HepG2 (cell line): ENCODE results near the gene IRS1. TPM values are rescaled to one million over a fixed set of nuclear protein-coding genes. Genes with fewer than 3 reads are reported as not detected.
A peak's percentile ranks its signal among the peaks of the same experiment; 100 is the strongest.

Experiments
- ARNT ChIP-seq: fragments of 450-650 bp; IDR thresholded peaks from 2 replicates; pipeline ENCODE4 v1.6.1; 2017
- CBX5 ChIP-seq: sonication (generic); formaldehyde crosslinking; IDR thresholded peaks from 2 replicates; pipeline ENCODE4 v1.4.0; 2020; ENCODE audit warnings: missing genetic modification reagents, borderline replicate concordance
- FOSL2 ChIP-seq: sonication (generic); formaldehyde crosslinking; IDR thresholded peaks from 2 replicates; pipeline ENCODE4 v1.4.0; 2020; ENCODE audit warnings: missing genetic modification reagents
- GLI4 ChIP-seq: sonication (generic); formaldehyde crosslinking; IDR thresholded peaks from 2 replicates; pipeline ENCODE4 v1.5.1; 2020; ENCODE audit warnings: missing genetic modification reagents, mild to moderate bottlenecking, moderate library complexity, borderline replicate concordance
- MXD4 ChIP-seq: IDR thresholded peaks from 2 replicates; pipeline ENCODE4 v1.6.1; 2016; ENCODE audit warnings: mild to moderate bottlenecking, missing biosample characterization, missing genetic modification reagents
- SMYD3 ChIP-seq: sonication (generic); formaldehyde crosslinking; IDR thresholded peaks from 2 replicates; pipeline ENCODE4 v1.8.1; 2023; ENCODE audit warnings: mild to moderate bottlenecking, missing genetic modification reagents
- SP140L ChIP-seq: sonication (generic); formaldehyde crosslinking; IDR thresholded peaks from 2 replicates; pipeline ENCODE4 v1.4.0; 2020; ENCODE audit warnings: missing genetic modification reagents, borderline replicate concordance
- ZBTB46 ChIP-seq: sonication (generic); formaldehyde crosslinking; IDR thresholded peaks from 2 replicates; pipeline ENCODE4 v1.4.0; 2020; ENCODE audit warnings: mild to moderate bottlenecking, missing genetic modification reagents, borderline replicate concordance
- ZNF274 ChIP-seq: sonication (generic); formaldehyde crosslinking; IDR thresholded peaks from 2 replicates; pipeline ENCODE4 v1.5.1; 2020; ENCODE audit warnings: mild to moderate bottlenecking, missing genetic modification reagents
- ZNF530 ChIP-seq: sonication (generic); formaldehyde crosslinking; IDR thresholded peaks from 2 replicates; pipeline ENCODE4 v1.5.0; 2020; ENCODE audit warnings: low read depth, mild to moderate bottlenecking, missing genetic modification reagents
- ZNF569 ChIP-seq: sonication (generic); formaldehyde crosslinking; IDR thresholded peaks from 2 replicates; pipeline ENCODE4 v1.5.0; 2020; ENCODE audit warnings: mild to moderate bottlenecking, missing genetic modification reagents, moderate library complexity, borderline replicate concordance
- ZNF570 ChIP-seq: sonication (generic); formaldehyde crosslinking; IDR thresholded peaks from 2 replicates; pipeline ENCODE4 v1.4.0; 2020; ENCODE audit warnings: mild to moderate bottlenecking, missing genetic modification reagents, borderline replicate concordance
- ZNF615 ChIP-seq: sonication (generic); formaldehyde crosslinking; IDR thresholded peaks from 2 replicates; pipeline ENCODE4 v1.5.0; 2020; ENCODE audit warnings: mild to moderate bottlenecking, missing genetic modification reagents, borderline replicate concordance
- polyA plus RNA-seq, 8 experiments: library from polyadenylated mRNA; depleted of rRNA in 3 of 8; stranded (reverse) in 7 of 8; unstranded in 1 of 8; fragments of >200 nt; fragmentation: Illumina TruSeq in 4 of 8; extraction: Trizol in 4 of 8; gene quantifications; 2 replicates each; pipeline versions ENCODE4 v1.2.1 to v1.2.3, GENCODE V29; 2011 to 2016; ENCODE audit warnings: low read depth in 4 of 8, missing spikeins in 1 of 8, mixed read lengths in 1 of 8; ENCODE audit not compliant: insufficient read depth in 1 of 8
- total RNA-seq, 5 experiments: library from RNA; depleted of rRNA; stranded (reverse); fragments of >200 nt; fragmentation: Illumina TruSeq; extraction: Trizol; gene quantifications; 2 replicates each; pipeline ENCODE4 v1.2.3, GENCODE V29; 2016; ENCODE audit warnings: low read depth in 1 of 5
- TF ChIP-seq, protein P1 (sequence below): sonication (generic); formaldehyde crosslinking; IDR thresholded peaks from 2 replicates; pipeline ENCODE4 v1.9.0; 2021; ENCODE audit warnings: mild to moderate bottlenecking, missing genetic modification reagents
- TF ChIP-seq, protein P2 (sequence below): sonication (generic); formaldehyde crosslinking; conservative IDR thresholded peaks from 2 replicates; pipeline ENCODE4 v1.8.0; 2022; ENCODE audit warnings: low read depth, missing genetic modification reagents
- TF ChIP-seq, protein P3 (sequence below): sonication (generic); formaldehyde crosslinking; conservative IDR thresholded peaks from 2 replicates; pipeline ENCODE4 v1.4.0; 2020; ENCODE audit warnings: missing genetic modification reagents
- TF ChIP-seq, protein P4 (sequence below): IDR thresholded peaks from 2 replicates; pipeline ENCODE4 v1.6.1; 2016; ENCODE audit warnings: control low read depth

Gene IRS1
- total and polyA plus RNA-seq, 2 of the 13 experiments (the other 11 are each of a cell fraction or from before 2014, with no cell fraction given) = 8.7 to 9.0 TPM

DNA sequence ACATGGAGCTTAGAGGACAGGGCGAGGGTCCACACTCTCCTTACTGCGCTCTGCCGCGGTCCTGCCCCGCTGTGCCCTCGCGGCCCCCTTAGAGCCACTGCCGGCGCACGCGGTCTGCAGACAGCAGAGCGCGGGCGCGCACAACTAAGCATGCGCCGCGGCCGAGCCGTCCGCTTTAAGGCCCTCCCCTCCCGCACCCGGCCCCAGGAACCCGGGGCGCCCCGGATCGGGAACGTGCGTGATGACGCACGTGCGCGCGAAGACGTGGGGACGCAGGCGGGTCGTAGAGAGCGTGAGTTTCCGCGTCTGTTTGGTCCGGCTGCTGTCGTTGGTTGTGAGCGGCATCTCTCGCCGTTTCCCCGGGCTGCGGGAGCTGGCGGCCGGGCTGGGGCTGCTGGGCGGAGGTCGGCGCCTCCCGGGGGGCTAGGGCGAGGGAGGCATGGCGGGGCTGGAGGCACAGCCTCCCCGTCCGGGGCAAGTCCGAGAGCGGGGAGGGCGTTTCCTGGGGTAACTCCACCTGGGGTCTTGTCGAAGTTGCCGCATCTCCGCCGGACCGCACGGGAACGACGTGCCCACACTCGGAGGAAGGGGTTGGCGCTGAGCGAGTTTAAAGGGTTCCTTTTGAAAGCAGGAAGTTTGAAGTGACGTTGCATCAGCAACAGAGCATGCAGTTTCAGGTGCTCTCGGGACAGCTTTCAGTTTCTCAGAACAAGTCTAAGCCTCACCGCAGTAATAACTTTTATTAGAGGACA is 36.4 kb upstream of the IRS1 start, which contains the start of gene RHBDD1 (continued):
- TF ChIP-seq, protein P1, sequence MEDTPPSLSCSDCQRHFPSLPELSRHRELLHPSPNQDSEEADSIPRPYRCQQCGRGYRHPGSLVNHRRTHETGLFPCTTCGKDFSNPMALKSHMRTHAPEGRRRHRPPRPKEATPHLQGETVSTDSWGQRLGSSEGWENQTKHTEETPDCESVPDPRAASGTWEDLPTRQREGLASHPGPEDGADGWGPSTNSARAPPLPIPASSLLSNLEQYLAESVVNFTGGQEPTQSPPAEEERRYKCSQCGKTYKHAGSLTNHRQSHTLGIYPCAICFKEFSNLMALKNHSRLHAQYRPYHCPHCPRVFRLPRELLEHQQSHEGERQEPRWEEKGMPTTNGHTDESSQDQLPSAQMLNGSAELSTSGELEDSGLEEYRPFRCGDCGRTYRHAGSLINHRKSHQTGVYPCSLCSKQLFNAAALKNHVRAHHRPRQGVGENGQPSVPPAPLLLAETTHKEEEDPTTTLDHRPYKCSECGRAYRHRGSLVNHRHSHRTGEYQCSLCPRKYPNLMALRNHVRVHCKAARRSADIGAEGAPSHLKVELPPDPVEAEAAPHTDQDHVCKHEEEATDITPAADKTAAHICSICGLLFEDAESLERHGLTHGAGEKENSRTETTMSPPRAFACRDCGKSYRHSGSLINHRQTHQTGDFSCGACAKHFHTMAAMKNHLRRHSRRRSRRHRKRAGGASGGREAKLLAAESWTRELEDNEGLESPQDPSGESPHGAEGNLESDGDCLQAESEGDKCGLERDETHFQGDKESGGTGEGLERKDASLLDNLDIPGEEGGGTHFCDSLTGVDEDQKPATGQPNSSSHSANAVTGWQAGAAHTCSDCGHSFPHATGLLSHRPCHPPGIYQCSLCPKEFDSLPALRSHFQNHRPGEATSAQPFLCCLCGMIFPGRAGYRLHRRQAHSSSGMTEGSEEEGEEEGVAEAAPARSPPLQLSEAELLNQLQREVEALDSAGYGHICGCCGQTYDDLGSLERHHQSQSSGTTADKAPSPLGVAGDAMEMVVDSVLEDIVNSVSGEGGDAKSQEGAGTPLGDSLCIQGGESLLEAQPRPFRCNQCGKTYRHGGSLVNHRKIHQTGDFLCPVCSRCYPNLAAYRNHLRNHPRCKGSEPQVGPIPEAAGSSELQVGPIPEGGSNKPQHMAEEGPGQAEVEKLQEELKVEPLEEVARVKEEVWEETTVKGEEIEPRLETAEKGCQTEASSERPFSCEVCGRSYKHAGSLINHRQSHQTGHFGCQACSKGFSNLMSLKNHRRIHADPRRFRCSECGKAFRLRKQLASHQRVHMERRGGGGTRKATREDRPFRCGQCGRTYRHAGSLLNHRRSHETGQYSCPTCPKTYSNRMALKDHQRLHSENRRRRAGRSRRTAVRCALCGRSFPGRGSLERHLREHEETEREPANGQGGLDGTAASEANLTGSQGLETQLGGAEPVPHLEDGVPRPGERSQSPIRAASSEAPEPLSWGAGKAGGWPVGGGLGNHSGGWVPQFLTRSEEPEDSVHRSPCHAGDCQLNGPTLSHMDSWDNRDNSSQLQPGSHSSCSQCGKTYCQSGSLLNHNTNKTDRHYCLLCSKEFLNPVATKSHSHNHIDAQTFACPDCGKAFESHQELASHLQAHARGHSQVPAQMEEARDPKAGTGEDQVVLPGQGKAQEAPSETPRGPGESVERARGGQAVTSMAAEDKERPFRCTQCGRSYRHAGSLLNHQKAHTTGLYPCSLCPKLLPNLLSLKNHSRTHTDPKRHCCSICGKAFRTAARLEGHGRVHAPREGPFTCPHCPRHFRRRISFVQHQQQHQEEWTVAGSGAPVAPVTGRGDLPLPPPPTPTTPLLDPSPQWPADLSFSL = no peak
- TF ChIP-seq, protein P2, sequence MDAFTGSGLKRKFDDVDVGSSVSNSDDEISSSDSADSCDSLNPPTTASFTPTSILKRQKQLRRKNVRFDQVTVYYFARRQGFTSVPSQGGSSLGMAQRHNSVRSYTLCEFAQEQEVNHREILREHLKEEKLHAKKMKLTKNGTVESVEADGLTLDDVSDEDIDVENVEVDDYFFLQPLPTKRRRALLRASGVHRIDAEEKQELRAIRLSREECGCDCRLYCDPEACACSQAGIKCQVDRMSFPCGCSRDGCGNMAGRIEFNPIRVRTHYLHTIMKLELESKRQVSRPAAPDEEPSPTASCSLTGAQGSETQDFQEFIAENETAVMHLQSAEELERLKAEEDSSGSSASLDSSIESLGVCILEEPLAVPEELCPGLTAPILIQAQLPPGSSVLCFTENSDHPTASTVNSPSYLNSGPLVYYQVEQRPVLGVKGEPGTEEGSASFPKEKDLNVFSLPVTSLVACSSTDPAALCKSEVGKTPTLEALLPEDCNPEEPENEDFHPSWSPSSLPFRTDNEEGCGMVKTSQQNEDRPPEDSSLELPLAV = no peak; the same call in 1 of the 2 replicates
- TF ChIP-seq ZBTB46 (CRISPR knock-in tag) = no peak
- no peak for TF ChIP-seq SMYD3
- TF ChIP-seq ZNF274 (CRISPR knock-in tag) = peak; percentile 93
- TF ChIP-seq ARNT = no peak
- TF ChIP-seq MXD4 (CRISPR knock-in tag) = peak; percentile 63; the same call in 1 of the 2 replicates
- no peak for TF ChIP-seq ZNF569
- no peak for TF ChIP-seq SP140L (CRISPR knock-in tag)
- no peak for TF ChIP-seq ZNF530 (CRISPR knock-in tag)
- peak; percentile 73; the same call in 1 of the 2 replicates for TF ChIP-seq GLI4 (CRISPR knock-in tag)
- no peak for TF ChIP-seq ZNF615
- TF ChIP-seq CBX5 = no peak; the same call in 1 of the 2 replicates
- TF ChIP-seq, protein P3, sequence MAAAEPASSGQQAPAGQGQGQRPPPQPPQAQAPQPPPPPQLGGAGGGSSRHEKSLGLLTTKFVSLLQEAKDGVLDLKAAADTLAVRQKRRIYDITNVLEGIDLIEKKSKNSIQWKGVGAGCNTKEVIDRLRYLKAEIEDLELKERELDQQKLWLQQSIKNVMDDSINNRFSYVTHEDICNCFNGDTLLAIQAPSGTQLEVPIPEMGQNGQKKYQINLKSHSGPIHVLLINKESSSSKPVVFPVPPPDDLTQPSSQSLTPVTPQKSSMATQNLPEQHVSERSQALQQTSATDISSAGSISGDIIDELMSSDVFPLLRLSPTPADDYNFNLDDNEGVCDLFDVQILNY (CRISPR knock-in tag) = 0 out of 2 replicates have a peak, but pooled peaks have one; percentile 33
- peak; percentile 49 for TF ChIP-seq FOSL2
- TF ChIP-seq, protein P4, sequence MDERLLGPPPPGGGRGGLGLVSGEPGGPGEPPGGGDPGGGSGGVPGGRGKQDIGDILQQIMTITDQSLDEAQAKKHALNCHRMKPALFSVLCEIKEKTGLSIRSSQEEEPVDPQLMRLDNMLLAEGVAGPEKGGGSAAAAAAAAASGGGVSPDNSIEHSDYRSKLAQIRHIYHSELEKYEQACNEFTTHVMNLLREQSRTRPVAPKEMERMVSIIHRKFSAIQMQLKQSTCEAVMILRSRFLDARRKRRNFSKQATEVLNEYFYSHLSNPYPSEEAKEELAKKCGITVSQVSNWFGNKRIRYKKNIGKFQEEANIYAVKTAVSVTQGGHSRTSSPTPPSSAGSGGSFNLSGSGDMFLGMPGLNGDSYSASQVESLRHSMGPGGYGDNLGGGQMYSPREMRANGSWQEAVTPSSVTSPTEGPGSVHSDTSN = no peak
- 0 out of 2 replicates have a peak, but pooled peaks have one; percentile 59 for TF ChIP-seq ZNF570 (CRISPR knock-in tag)
